Neutrophil (primary cell): ENCODE data around the gene ZNF316.

Experiments
- H3K27ac ChIP-seq: fragments of 200-600 bp; sonication (generic); 2 replicates; pipeline ENCODE4 v1.5.1; 2016; ENCODE audit warnings: mild to moderate bottlenecking, moderate library complexity
- H3K27me3 ChIP-seq: fragments of 200-600 bp; sonication (generic); 2 replicates; pipeline ENCODE4 v1.6.0; 2016; ENCODE audit warnings: mild to moderate bottlenecking
- H3K36me3 ChIP-seq: fragments of 200-600 bp; sonication (generic); 2 replicates; pipeline ENCODE4 v1.5.1; 2017
- H3K4me1 ChIP-seq, 2 experiments: fragments of 200-600 bp in 1 of 2; sonication (generic) in 1 of 2; 1 replicate in 1 of 2; 2 replicates in 1 of 2; pipeline versions ENCODE4 v1.5.1 to v1.6.1; 2013 to 2016; ENCODE audit warnings: low read depth in 1 of 2, low read length in 1 of 2, mild to moderate bottlenecking in 1 of 2, moderate library complexity in 1 of 2; ENCODE audit not compliant: control insufficient read depth in 1 of 2, insufficient read depth in 1 of 2
- H3K4me3 ChIP-seq, 2 experiments: fragments of 200-600 bp in 1 of 2; sonication (generic) in 1 of 2; 1 replicate in 1 of 2; 2 replicates in 1 of 2; pipeline ENCODE4 v1.5.1; 2013 to 2016; ENCODE audit warnings: low read depth in 1 of 2, low read length in 1 of 2, mild to moderate bottlenecking in 1 of 2, moderate library complexity in 1 of 2
- H3K9me3 ChIP-seq: fragments of 200-600 bp; sonication (generic); 2 replicates; pipeline ENCODE4 v1.5.1; 2016
- CTCF ChIP-seq: fragments of 200-600 bp; sonication (generic); IDR thresholded peaks from 2 replicates; pipeline ENCODE4 v1.5.1; 2016; ENCODE audit warnings: antibody characterized with exemption

The ZNF316 gene

GRCh38 chr7:6649241-6649961 is 12.3 kb downstream of the ZNF316 start:
- no peak for TF ChIP-seq CTCF
- H3K4me3 ChIP-seq: no peak overlapping the region
- peaks cover 89% of the 10 kb centered on the region for H3K36me3 ChIP-seq
- H3K9me3 ChIP-seq: peaks cover 12% of the 10 kb centered on the region
- H3K27me3 ChIP-seq: no peaks in the 10 kb centered on the region
- H3K27ac ChIP-seq: no peak overlapping the region
- no peaks in the 10 kb centered on the region for H3K4me1 ChIP-seq

GRCh38 chr7:6650086-6650485 is 13.0 kb downstream of the ZNF316 start:
- Histone ChIP-seq H3K27ac (no peak overlapping the region), H3K27me3 (no peaks in the 10 kb centered on the region), H3K4me1 (no peaks in the 10 kb centered on the region), H3K9me3 (peaks cover 12% of the 10 kb centered on the region), H3K4me3 (no peak overlapping the region), H3K36me3 (peaks cover 89% of the 10 kb centered on the region)
- no peak for TF ChIP-seq CTCF

GRCh38 chr7:6650521-6651011 is 13.4 kb downstream of the ZNF316 start:
- Histone ChIP-seq H3K27me3 (no peaks in the 10 kb centered on the region), H3K4me3 (no peak overlapping the region), H3K9me3 (peaks cover 12% of the 10 kb centered on the region), H3K27ac (no peak overlapping the region), H3K4me1 (no peaks in the 10 kb centered on the region), H3K36me3 (peaks cover 89% of the 10 kb centered on the region)
- TF ChIP-seq CTCF: no peak

- no peak for TF ChIP-seq CTCF
- H3K9me3 ChIP-seq: peaks cover 12% of the 10 kb centered on the region
- no peaks in the 10 kb centered on the region for H3K4me1 ChIP-seq
- no peak overlapping the region for H3K27ac ChIP-seq
- peaks cover 79% of the 10 kb centered on the region for H3K36me3 ChIP-seq
- no peaks in the 10 kb centered on the region for H3K27me3 ChIP-seq
- H3K4me3 ChIP-seq: no peak overlapping the region
Measured at GRCh38 chr7:6651851-6652445, 14.8 kb downstream of the ZNF316 start.

GRCh38 chr7:6652446-6653011 is 15.4 kb downstream of the ZNF316 start:
- H3K4me1 ChIP-seq: no peaks in the 10 kb centered on the region
- no peak overlapping the region for H3K27ac ChIP-seq
- H3K36me3 ChIP-seq: peaks cover 73% of the 10 kb centered on the region
- H3K4me3 ChIP-seq: no peak overlapping the region
- H3K9me3 ChIP-seq: peaks cover 12% of the 10 kb centered on the region
- H3K27me3 ChIP-seq: no peaks in the 10 kb centered on the region
- no peak for TF ChIP-seq CTCF
